ENCODE data around the gene EPHA3. TPM values are rescaled to one million over a fixed set of nuclear protein-coding genes. Genes with fewer than 3 reads are reported as not detected.

Gene EPHA3
- total and polyA plus RNA-seq, 9 donors: 18.9 to 40.1 (median 26.3) TPM

DNA sequence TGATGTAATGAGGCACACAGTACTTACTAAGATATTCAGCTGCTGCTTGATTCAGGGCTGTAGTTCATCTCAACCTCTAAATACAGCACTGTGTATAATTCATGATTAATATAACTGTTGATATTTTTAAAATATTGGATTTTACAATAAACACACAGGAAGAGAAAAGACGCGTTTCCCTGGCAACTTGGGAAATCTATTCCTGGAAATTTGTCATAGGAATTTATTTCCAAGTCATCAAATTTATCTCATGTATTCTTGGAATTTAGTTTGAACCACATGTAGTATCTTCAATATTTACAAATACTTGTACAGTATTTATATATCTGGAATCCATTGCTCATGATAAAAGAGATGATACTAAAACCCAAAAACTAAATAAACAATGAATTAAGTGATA lies 30.6 kb downstream of the EPHA3 start:
- peaks cover 2% of the 10 kb centered on the region for H3K36me3 ChIP-seq (ENCODE audit: control insufficient read depth, insufficient read depth, low read length)
- DNase-seq: peak; percentile 72
- no peaks in the 10 kb centered on the region for H3K9me3 ChIP-seq (replicated peaks; ENCODE audit: control insufficient read depth, low read depth, low read length)
- H3K4me3 ChIP-seq (ENCODE audit: low read length): no peak overlapping the region
- H3K27me3 ChIP-seq (ENCODE audit: control insufficient read depth, insufficient read depth, low read length): no peaks in the 10 kb centered on the region
- H3K4me1 ChIP-seq (ENCODE audit: control insufficient read depth, insufficient read depth, low read length): no peaks in the 10 kb centered on the region
- no CpG with 5 or more reads among the region's 2 CpGs for WGBS (ENCODE audit: insufficient coverage)
- H3K27ac ChIP-seq (ENCODE audit: low read length): no peak overlapping the region

DNA sequence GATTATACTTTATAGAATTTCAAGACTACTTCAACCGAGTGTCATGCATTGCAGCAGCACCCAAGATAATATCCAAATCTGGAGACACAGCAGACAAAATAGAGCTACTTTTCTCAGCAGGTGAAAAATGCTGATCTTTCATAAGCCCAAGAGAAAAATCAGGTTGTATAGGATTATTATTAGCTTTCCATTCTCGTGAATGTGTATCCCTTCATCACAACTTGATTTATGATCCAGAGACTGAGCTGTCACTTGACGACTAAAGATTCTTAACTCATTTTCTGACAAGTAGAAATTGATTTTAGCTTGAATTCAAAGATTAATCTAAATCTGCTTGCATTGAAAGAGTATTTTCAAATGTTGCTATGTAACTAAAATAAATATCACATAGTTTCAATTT lies 32.4 kb downstream of the EPHA3 start:
- no peak for DNase-seq

DNA sequence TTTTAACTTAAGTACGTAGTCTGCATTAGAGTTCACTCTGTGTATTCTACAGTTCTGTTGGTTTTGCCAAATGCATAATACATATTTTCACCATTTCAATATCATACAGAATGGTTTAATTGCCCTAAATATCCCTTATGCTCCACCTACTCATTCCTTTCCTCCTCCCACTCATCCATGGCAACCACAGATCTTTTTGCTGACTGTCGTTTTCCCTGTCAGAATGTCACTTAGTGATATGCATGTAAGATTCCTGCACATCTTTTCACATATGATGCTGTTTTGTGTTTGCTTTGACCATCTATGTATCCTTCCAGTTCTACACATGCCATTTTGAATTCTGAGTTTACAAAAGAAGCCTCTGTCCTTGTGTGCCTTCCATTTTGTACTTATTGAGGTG lies 36.7 kb downstream of the EPHA3 start:
- Histone ChIP-seq H3K27ac (ENCODE audit: low read length) (no peak overlapping the region), H3K36me3 (ENCODE audit: control insufficient read depth, insufficient read depth, low read length) (no peaks in the 10 kb centered on the region), H3K4me1 (ENCODE audit: control insufficient read depth, insufficient read depth, low read length) (no peaks in the 10 kb centered on the region), H3K27me3 (ENCODE audit: control insufficient read depth, insufficient read depth, low read length) (no peaks in the 10 kb centered on the region), H3K4me3 (ENCODE audit: low read length) (no peak overlapping the region), H3K9me3 (replicated peaks; ENCODE audit: control insufficient read depth, low read depth, low read length) (no peaks in the 10 kb centered on the region)
- DNase-seq: no peak
- no CpG with 5 or more reads among the region's 2 CpGs for WGBS (ENCODE audit: insufficient coverage)

More for the DNA sequence above, 32.4 kb downstream of the EPHA3 start:
- no peaks in the 10 kb centered on the region for H3K36me3 ChIP-seq (ENCODE audit: control insufficient read depth, insufficient read depth, low read length)
- no peak overlapping the region for H3K4me3 ChIP-seq (ENCODE audit: low read length)
- no peaks in the 10 kb centered on the region for H3K27me3 ChIP-seq (ENCODE audit: control insufficient read depth, insufficient read depth, low read length)
- H3K27ac ChIP-seq (ENCODE audit: low read length): no peak overlapping the region
- H3K4me1 ChIP-seq (ENCODE audit: control insufficient read depth, insufficient read depth, low read length): no peaks in the 10 kb centered on the region
- H3K9me3 ChIP-seq (replicated peaks; ENCODE audit: control insufficient read depth, low read depth, low read length): no peaks in the 10 kb centered on the region
- no CpG with 5 or more reads among the region's 3 CpGs for WGBS (ENCODE audit: insufficient coverage)

DNA sequence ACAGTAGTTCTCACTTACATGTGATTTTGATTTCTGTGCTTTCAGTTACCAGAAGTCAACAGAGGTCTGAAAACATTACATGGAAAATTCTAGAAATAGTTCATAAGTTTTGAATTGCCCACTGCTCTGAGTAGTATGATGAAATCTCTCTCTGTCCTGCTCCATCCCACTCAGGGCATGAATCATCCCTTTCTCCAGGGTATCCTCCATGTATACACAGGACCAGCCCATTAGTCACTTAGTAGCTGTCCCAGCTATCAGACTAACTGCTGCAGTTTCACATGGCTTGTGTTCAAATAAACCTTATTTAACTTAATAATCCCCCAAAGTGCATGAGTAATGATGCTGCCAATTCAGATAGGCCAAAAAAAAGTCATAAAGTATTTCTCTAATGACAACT lies 38.6 kb downstream of the EPHA3 start:
- DNase-seq: peak; percentile 51
- Histone ChIP-seq H3K4me1 (ENCODE audit: control insufficient read depth, insufficient read depth, low read length) (no peaks in the 10 kb centered on the region), H3K9me3 (replicated peaks; ENCODE audit: control insufficient read depth, low read depth, low read length) (no peaks in the 10 kb centered on the region), H3K27ac (ENCODE audit: low read length) (no peak overlapping the region), H3K27me3 (ENCODE audit: control insufficient read depth, insufficient read depth, low read length) (no peaks in the 10 kb centered on the region), H3K36me3 (ENCODE audit: control insufficient read depth, insufficient read depth, low read length) (no peaks in the 10 kb centered on the region), H3K4me3 (ENCODE audit: low read length) (no peak overlapping the region)

DNA sequence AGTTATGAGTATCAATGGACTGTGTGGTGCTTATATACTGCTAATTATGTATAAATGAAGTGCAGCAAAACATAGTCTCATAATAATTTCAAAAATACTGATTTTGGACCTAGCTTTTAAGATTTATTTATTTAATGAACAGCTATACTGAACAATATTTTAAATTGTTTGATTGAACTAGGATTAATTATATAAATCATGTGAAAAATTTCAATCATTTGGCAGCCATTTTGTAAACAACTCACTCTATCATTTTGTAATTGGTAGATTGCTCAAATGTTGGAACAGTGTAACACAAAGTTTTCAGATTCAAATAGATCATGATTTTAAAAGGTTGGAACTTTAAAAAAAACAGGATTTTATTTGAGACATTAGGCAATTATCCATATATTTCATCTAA lies 47.0 kb downstream of the EPHA3 start:
- H3K27ac ChIP-seq (ENCODE audit: low read length): no peak overlapping the region
- H3K4me3 ChIP-seq (ENCODE audit: low read length): no peak overlapping the region
- no peaks in the 10 kb centered on the region for H3K36me3 ChIP-seq (ENCODE audit: control insufficient read depth, insufficient read depth, low read length)
- no peaks in the 10 kb centered on the region for H3K27me3 ChIP-seq (ENCODE audit: control insufficient read depth, insufficient read depth, low read length)
- H3K9me3 ChIP-seq (replicated peaks; ENCODE audit: control insufficient read depth, low read depth, low read length): no peaks in the 10 kb centered on the region
- no peaks in the 10 kb centered on the region for H3K4me1 ChIP-seq (ENCODE audit: control insufficient read depth, insufficient read depth, low read length)
- no peak for DNase-seq

DNA sequence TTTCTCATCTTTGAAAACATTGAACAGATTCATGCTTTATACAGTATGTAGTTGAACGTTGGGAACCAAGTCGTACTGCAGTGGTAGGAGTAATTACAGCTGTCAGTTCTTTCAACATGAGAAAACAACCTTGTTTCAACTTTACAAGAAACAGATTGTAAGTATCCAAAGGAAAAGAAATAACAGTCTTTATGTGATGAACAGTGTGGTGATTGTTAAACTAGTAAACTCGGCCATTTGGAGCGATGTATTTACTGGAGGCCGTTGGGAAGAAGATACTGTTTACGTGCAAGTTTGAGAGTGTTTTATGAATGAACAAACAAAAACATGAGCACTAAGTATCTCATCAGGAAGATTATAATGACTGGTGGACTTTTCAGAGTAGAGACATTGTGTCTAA lies 48.4 kb downstream of the EPHA3 start:
- no peaks in the 10 kb centered on the region for H3K9me3 ChIP-seq (replicated peaks; ENCODE audit: control insufficient read depth, low read depth, low read length)
- no peaks in the 10 kb centered on the region for H3K36me3 ChIP-seq (ENCODE audit: control insufficient read depth, insufficient read depth, low read length)
- no peak overlapping the region for H3K27ac ChIP-seq (ENCODE audit: low read length)
- H3K4me3 ChIP-seq (ENCODE audit: low read length): no peak overlapping the region
- 46% methylated on average over 2 of the region's 6 CpGs for WGBS (ENCODE audit: insufficient coverage)
- no peaks in the 10 kb centered on the region for H3K27me3 ChIP-seq (ENCODE audit: control insufficient read depth, insufficient read depth, low read length)
- no peaks in the 10 kb centered on the region for H3K4me1 ChIP-seq (ENCODE audit: control insufficient read depth, insufficient read depth, low read length)
- no peak for DNase-seq

DNA sequence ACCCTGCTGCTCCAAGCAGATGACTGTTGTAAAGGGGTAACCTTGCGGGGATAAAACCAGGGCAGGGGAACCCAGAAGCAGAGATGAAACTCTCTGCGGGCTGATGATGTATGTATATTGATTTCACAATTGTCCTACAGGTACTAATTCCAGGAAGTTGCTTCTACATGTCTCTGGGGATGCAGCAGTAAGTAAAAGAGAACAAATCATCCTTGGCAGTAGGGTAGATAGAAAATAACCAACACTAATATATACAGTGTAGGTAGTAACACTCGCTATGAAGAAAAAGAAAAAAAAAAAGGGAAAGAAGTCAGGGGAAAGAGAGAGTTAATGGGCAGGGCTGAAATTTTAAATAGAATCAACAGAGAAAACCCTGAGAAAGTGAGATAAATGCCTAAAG lies 50.2 kb downstream of the EPHA3 start:
- Histone ChIP-seq H3K9me3 (replicated peaks; ENCODE audit: control insufficient read depth, low read depth, low read length) (no peaks in the 10 kb centered on the region), H3K27ac (ENCODE audit: low read length) (no peak overlapping the region), H3K27me3 (ENCODE audit: control insufficient read depth, insufficient read depth, low read length) (no peaks in the 10 kb centered on the region), H3K4me3 (ENCODE audit: low read length) (no peak overlapping the region), H3K4me1 (ENCODE audit: control insufficient read depth, insufficient read depth, low read length) (no peaks in the 10 kb centered on the region), H3K36me3 (ENCODE audit: control insufficient read depth, insufficient read depth, low read length) (no peaks in the 10 kb centered on the region)
- no CpG with 5 or more reads among the region's 3 CpGs for WGBS (ENCODE audit: insufficient coverage)
- no peak for DNase-seq

DNA sequence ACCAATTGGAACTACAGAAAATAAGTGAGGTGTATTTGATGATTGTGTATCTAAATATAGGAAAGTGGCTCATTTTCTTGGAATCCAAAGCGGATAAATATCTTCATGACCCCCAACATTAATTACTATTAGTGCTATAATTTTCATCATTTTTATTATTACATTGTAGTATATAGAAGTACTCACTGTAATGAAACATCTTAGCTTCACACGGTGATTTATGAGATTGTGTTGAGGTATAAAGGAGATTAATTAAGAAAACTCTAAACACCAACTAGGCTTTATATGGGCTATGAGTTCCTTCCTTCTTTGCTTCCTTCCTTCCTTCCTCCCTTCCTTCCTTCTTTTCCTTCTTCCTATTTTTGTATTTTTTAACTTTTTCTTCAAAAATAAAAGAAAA lies 52.2 kb downstream of the EPHA3 start:
- H3K4me3 ChIP-seq (ENCODE audit: low read length): no peak overlapping the region
- no peak for DNase-seq
- no peaks in the 10 kb centered on the region for H3K4me1 ChIP-seq (ENCODE audit: control insufficient read depth, insufficient read depth, low read length)
- no peak overlapping the region for H3K27ac ChIP-seq (ENCODE audit: low read length)
- no peaks in the 10 kb centered on the region for H3K36me3 ChIP-seq (ENCODE audit: control insufficient read depth, insufficient read depth, low read length)
- WGBS (ENCODE audit: insufficient coverage): no CpG with 5 or more reads among the region's 2 CpGs
- H3K27me3 ChIP-seq (ENCODE audit: control insufficient read depth, insufficient read depth, low read length): no peaks in the 10 kb centered on the region
- H3K9me3 ChIP-seq (replicated peaks; ENCODE audit: control insufficient read depth, low read depth, low read length): no peaks in the 10 kb centered on the region

DNA sequence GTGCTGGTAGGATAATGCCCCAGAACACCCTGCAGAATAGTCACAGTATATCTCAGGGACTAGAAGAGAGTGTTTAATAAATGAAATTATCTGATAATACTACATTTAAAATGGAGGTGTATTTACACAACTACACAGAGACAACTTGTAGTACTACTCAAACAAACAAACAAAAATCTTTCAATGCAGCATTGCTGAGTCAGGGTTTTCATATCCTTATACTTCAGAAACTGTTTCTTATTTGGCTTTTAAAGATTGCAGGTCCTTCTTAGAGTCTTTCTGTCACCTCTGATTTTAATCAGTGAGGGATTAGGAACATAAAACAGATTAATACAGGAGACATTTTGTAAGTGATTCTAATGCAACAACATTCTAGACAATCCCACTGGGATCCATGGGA lies 57.4 kb downstream of the EPHA3 start:
- H3K4me3 ChIP-seq (ENCODE audit: low read length): no peak overlapping the region
- no peak overlapping the region for H3K27ac ChIP-seq (ENCODE audit: low read length)
- no peaks in the 10 kb centered on the region for H3K27me3 ChIP-seq (ENCODE audit: control insufficient read depth, insufficient read depth, low read length)
- no peaks in the 10 kb centered on the region for H3K9me3 ChIP-seq (replicated peaks; ENCODE audit: control insufficient read depth, low read depth, low read length)
- H3K36me3 ChIP-seq (ENCODE audit: control insufficient read depth, insufficient read depth, low read length): no peaks in the 10 kb centered on the region
- no peaks in the 10 kb centered on the region for H3K4me1 ChIP-seq (ENCODE audit: control insufficient read depth, insufficient read depth, low read length)
- no peak for DNase-seq

DNA sequence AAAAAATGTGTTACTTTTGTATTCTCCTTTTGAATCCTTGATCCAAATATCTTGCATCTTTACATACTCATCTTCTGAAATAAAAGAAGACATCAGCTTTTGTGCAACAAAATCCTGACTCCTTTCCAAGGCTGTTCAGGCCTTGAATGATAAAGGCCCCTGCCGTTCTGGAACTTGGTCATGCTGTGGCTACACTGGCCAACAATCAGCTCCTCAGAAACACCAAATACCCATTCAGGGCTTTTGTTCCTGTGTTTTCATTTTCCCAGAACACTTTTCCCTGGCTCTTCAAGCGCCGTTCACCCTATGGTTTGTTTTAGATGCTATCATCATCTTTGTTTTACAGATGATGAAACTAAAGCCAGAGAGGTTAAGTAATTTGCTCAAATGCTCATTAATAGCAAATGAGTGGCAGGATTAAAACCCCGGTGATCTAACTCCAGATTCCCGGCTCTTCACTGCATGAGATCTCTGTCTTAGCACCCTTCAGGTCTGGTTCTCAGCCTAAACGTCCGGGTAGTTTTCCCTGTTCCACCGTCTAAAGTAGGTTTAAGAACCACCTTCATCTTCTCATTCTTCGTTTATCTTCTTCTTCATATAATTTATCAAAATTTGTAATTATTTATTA lies 58.3 kb downstream of the EPHA3 start:
- H3K4me3 ChIP-seq (ENCODE audit: low read length): no peak overlapping the region
- H3K27me3 ChIP-seq (ENCODE audit: control insufficient read depth, insufficient read depth, low read length): no peaks in the 10 kb centered on the region
- WGBS (ENCODE audit: insufficient coverage): 62% methylated on average over 3 of the region's 9 CpGs
- no peaks in the 10 kb centered on the region for H3K9me3 ChIP-seq (replicated peaks; ENCODE audit: control insufficient read depth, low read depth, low read length)
- no peak for DNase-seq
- no peaks in the 10 kb centered on the region for H3K36me3 ChIP-seq (ENCODE audit: control insufficient read depth, insufficient read depth, low read length)
- H3K4me1 ChIP-seq (ENCODE audit: control insufficient read depth, insufficient read depth, low read length): no peaks in the 10 kb centered on the region
- H3K27ac ChIP-seq (ENCODE audit: low read length): no peak overlapping the region

Measured in muscle of leg (tissue), 11 donors.